ENCODE data around the gene HNRNPF. TPM values are rescaled to one million over a fixed set of nuclear protein-coding genes. Genes with fewer than 3 reads are reported as not detected.
A peak's percentile ranks its signal among the peaks of the same experiment; 100 is the strongest.

HNRNPF gene
- total RNA-seq, 1 donor from 2014 or later, result 126 TPM

DNA sequence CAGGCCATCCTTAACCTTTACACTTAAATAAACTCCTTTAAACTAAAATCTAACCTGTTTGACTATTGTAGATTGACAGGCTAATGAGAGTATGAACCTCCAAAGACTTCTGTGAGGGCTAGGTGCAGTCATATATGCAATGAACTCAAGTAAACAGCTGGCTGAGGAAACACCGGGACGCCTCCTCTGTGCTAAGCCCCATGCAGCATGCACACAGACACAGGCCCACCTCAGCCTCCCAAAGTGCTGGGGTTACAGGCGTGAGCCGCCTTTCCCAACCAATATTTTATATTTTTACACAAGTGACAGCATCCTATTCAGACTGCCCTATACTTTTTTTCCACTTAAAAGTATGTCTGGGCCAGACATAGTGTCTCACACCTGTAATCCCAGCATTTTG, 39.1 kb downstream of the HNRNPF start:
- Mint-ChIP-seq H3K27me3 (ENCODE audit: low read depth) (no peaks in the 10 kb centered on the region), H3K9me3 (ENCODE audit: low read depth) (no peaks in the 10 kb centered on the region), H3K27ac (ENCODE audit: unreplicated experiment) (no peak overlapping the region), H3K36me3 (ENCODE audit: low read depth) (no peaks in the 10 kb centered on the region), H3K4me1 (ENCODE audit: low read depth) (no peaks in the 10 kb centered on the region), H3K4me3 (ENCODE audit: unreplicated experiment) (no peak overlapping the region)
- TF ChIP-seq, protein P1, sequence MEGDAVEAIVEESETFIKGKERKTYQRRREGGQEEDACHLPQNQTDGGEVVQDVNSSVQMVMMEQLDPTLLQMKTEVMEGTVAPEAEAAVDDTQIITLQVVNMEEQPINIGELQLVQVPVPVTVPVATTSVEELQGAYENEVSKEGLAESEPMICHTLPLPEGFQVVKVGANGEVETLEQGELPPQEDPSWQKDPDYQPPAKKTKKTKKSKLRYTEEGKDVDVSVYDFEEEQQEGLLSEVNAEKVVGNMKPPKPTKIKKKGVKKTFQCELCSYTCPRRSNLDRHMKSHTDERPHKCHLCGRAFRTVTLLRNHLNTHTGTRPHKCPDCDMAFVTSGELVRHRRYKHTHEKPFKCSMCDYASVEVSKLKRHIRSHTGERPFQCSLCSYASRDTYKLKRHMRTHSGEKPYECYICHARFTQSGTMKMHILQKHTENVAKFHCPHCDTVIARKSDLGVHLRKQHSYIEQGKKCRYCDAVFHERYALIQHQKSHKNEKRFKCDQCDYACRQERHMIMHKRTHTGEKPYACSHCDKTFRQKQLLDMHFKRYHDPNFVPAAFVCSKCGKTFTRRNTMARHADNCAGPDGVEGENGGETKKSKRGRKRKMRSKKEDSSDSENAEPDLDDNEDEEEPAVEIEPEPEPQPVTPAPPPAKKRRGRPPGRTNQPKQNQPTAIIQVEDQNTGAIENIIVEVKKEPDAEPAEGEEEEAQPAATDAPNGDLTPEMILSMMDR (IDR thresholded peaks at IDR 0.05), result no peak
- peak; percentile 29 for DNase-seq (ENCODE audit: low spot score)

DNA sequence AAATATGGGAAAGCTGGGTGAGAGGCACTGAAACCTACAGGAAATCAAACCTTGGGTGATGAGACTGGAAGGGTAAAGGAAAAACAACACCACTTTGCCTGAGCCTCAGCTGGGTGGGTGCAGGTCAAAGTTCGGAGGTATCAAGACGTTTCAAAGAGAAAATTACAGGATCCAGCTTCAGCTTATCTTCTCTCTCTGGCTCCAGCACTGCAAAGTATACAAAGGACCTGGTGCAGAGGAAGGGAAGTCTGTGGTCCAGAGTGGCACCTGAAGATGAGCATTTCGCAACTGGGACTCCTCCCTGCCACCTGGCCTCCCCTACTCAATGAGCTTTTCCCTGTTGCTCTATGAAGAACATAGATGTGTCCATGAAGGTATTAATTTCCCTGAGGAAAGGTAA, 44.0 kb downstream of the HNRNPF start:
- H3K4me3 Mint-ChIP-seq (ENCODE audit: unreplicated experiment), result no peak overlapping the region
- no peaks in the 10 kb centered on the region for H3K36me3 Mint-ChIP-seq (ENCODE audit: low read depth)
- no peaks in the 10 kb centered on the region for H3K9me3 Mint-ChIP-seq (ENCODE audit: low read depth)
- no peaks in the 10 kb centered on the region for H3K27me3 Mint-ChIP-seq (ENCODE audit: low read depth)
- TF ChIP-seq, protein P1 (IDR thresholded peaks at IDR 0.05), result no peak
- DNase-seq (ENCODE audit: low spot score), result peak; percentile 8
- peaks cover 9% of the 10 kb centered on the region for H3K4me1 Mint-ChIP-seq (ENCODE audit: low read depth)
- no peak overlapping the region for H3K27ac Mint-ChIP-seq (ENCODE audit: unreplicated experiment)

DNA sequence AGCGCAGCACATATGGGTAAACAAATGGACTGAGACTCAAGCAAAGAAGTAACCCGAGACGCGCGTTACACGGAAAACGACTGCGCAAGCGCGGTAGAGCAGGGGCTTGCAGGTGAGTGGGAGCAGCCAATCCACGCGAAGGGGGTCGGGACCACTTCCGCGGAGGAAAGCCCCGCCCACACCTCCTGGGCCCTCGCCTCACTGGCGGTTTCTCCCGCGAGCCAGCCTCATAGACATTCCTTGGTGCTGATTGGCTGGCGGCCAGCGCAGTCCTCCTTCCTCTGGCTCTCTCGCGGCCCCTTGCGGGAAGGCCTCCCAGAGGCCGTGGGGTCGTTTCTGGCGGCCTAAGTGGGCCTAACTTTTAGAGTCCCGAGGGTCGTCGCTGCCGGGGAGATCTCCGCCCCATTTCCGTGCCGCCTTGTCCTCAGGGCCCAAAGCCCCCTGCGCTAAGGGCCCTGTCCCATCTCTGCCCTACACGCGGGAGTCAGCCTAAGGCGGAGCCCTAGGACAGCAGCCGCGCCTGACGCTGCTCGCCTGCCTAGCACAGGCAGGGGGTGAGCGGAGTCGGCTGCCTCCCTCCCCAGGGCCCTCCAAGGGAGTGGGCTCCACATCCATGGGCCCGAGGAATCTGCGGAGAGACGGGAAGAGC, 46.7 kb downstream of the HNRNPF start:
- H3K27me3 Mint-ChIP-seq (ENCODE audit: low read depth), result no peaks in the 10 kb centered on the region

DNA sequence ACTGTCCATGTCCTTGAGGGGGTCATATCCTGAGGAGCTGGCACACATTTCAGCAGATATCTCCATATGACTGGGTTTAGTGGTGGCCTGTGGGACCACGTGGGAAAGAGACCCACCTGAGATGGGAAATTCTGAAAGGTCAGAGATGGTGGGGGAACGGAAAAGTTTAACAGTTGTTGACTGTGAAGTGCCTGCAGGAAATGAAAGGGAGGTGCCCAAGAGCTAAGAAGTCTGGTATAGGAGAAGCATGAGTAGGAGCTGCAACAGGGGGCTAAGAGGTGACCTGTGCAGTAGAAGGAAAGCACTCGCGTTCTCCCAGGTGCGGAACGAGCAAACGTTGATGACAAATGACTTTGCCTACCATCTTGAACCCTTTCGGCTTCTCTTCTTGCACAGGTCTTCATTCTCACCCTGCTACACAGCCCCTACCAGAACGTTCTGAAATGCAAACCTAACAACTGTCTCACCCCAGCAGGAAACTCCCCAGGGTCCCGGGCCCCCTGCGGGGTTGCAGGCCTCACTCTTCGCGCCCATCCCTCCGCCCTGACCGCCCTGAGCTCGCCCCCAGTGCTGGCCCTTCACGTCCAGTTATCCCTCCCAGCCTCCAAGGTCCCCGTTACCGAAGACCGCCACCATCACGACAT, 47.3 kb downstream of the HNRNPF start:
- no peak for DNase-seq (ENCODE audit: low spot score)
- Mint-ChIP-seq H3K27me3 (ENCODE audit: low read depth) (no peaks in the 10 kb centered on the region), H3K9me3 (ENCODE audit: low read depth) (no peaks in the 10 kb centered on the region), H3K27ac (ENCODE audit: unreplicated experiment) (no peak overlapping the region), H3K4me3 (ENCODE audit: unreplicated experiment) (peak overlapping the region; percentile 71), H3K4me1 (ENCODE audit: low read depth) (peaks cover 9% of the 10 kb centered on the region), H3K36me3 (ENCODE audit: low read depth) (no peaks in the 10 kb centered on the region)
- TF ChIP-seq, protein P1 (IDR thresholded peaks at IDR 0.05), result no peak

More for the DNA sequence above, 46.7 kb downstream of the HNRNPF start:
- Mint-ChIP-seq H3K27ac (ENCODE audit: unreplicated experiment) (no peak overlapping the region), H3K4me3 (ENCODE audit: unreplicated experiment) (peak overlapping the region; percentile 71), H3K36me3 (ENCODE audit: low read depth) (no peaks in the 10 kb centered on the region), H3K9me3 (ENCODE audit: low read depth) (no peaks in the 10 kb centered on the region), H3K4me1 (ENCODE audit: low read depth) (peaks cover 9% of the 10 kb centered on the region)
- TF ChIP-seq, protein P1 (IDR thresholded peaks at IDR 0.05), result peak; percentile 60
- DNase-seq (ENCODE audit: low spot score), result no peak

DNA sequence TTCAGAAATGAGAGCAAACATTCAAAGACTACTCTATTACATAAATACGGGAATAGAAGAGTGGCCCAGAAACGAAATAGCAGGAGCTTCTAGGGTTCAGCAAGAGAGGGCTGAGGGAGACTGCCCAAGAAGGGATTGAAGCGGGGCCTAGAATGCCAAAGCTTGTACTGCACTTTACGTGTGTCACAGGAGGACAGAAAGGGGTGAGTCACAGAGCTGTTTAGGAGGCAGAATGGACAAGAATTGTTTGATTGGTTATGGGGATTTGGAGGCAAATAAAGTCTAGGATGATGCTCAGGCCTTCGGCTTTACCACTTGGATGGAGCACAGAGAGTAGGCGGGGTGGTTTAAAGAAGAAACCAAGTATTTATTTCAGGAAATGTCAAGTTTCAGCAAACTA, 48.9 kb downstream of the HNRNPF start:
- Mint-ChIP-seq H3K27ac (ENCODE audit: unreplicated experiment) (peak overlapping the region; percentile 23), H3K4me1 (ENCODE audit: low read depth) (peaks cover 15% of the 10 kb centered on the region), H3K9me3 (ENCODE audit: low read depth) (no peaks in the 10 kb centered on the region), H3K27me3 (ENCODE audit: low read depth) (no peaks in the 10 kb centered on the region), H3K36me3 (ENCODE audit: low read depth) (no peaks in the 10 kb centered on the region), H3K4me3 (ENCODE audit: unreplicated experiment) (no peak overlapping the region)
- TF ChIP-seq, protein P1 (IDR thresholded peaks at IDR 0.05), result no peak
- no peak for DNase-seq (ENCODE audit: low spot score)
